G401.6 (cell line): ENCODE data around the gene RIPK4.

ENCODE experiments used
- FAIRE-seq: peaks from 2 replicates; lab custom pipeline; 2012; peaks lifted over from hg19 to GRCh38; lab: Jason Lieb, UNC

RIPK4 gene

GRCh38 chr21:41768437-41769042, 1.7 kb upstream of the RIPK4 start:
- no peak for FAIRE-seq

DNA sequence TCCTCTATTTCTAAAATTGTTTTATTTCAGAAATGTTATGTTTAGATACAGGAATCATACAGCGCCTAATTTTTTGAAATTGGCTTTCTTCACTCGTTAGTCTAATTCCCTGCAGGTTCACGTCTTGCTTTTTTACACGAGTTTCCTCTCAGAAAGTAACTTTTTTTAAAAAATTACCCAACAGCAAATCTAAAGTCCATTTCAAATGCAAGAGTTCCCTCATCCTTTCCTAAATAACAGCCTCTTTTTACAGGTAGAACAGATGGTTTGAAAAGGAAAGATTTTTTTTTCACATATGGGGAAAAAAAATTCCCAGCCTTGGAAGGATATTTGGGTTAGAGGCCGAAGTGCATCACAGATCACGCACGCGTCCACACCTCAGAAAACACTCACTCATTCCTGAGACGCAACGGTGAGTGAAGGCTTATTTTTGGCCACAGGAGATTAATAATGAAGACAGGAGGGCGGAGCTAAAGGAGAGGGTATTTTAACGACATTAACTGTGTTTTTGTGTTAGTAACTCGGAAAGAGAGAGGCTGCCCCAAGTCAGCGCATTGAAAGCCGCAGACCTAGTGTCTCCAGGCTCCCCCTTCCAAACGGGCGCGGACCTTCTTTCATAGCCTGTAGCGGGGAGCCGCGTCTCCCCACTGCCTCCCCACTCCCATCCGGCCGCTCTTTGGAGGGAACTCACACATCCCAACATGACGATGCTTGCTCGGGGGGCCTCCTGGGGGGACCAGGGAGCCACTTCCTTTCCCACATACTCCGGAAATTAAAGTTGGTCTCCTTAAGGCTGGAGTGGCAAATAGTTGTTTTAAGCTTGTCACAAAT, 969 bp upstream of the RIPK4 start:
- no peak for FAIRE-seq

DNA sequence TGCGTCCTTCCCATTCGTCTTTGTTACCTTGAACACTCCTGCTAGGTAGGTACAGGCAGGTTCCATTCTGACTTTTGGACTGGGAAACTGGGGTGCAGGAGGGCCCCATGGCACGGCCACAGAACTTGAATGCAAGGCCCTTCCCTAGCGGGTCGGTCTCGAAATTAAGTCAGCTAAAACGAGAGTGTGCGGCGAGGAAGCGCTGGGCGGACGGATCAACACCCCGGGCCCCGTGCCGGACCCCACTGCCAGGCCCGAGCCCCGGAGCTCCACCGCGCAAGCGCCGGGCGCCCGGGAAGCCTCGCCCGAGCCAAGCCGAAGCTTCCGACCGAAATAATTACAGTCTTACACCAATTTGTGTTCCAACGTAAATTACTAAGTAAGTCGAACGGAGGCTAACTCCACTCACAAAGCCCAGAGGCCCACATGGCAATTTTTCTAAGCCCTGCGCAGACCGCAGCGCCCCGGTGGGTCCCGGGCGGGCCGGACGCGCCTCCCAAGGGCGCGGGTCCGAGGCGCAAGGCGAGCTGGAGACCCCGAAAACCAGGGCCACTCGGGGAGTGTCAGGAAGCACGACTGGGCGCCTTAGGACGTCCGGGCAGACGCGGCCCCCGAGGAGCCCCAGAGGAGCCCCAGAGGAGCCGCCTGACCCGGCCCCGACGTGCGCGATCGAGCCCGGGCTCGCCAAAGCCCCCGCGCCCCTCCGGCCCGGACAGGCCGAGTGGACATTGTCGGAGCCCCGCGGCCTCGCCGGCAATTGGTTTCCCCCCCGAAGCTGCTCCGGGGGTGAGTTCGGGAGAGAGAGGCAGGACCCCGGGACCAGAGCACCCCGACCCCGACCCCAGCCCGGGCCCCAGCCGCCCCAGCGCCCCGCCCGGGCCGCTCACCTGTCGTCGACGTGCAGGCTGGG, 624 bp downstream of the RIPK4 start:
- FAIRE-seq = no peak

GRCh38 chr21:41765420-41765821, 1.4 kb downstream of the RIPK4 start:
- no peak for FAIRE-seq

DNA sequence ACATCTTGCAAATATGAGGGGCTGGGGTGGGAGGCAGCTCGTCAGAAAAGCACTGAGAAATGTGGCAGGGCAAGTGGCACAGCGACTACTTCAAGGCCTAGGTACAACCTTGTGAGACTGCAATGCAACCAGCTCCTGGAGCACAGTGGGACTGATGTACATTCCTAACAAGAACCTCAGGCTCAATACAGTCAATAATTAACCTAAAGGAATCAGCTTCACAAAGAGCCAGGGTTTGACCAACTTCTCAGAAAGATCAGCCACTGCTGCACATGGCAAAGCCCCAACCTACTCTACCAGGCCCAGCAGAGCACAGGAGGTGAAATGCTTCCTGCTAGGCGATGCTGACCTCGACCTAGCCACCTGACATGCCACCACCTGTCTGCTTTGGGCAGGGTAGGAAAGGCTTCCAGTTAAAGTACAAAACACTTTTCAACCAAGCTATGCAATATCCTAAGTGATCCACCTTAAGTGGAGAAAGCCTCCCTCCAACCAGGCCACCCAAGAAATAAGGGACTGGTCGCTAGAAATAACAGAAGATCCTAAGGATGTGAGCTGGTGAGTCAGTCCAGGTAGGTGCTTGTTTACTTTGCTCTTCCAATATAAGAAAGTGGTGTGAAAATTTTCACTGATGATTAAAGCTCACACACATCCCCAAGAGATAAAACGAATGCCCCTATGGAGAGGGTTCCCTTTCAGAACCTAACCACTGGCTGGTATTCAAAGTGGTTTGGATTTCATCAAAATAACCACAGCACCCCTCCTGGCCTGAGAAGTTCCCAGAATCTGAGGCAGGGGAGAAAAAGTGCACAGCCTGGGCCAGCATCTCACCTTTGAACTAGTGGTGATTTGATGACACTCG, 2.1 kb downstream of the RIPK4 start:
- no peak for FAIRE-seq

DNA sequence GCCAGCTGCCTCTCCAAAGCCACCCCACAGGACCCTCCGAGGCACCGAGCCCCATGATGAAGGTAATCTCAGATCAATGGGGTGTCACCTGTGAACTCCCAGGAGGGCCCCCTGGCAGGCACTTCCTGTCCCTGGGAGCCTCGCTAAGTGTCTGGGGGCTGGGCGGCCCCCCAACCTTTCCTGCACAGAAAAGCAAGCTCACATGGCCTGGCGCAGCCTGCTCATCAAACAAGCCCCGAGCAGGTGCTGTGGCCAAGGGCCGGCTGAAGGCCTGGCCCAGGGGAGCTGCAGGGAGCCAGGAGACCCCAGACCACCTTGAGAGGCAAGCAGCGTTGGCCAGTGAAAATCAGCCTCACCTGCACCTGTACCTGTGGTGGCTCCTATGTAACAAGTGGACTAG, 2.9 kb downstream of the RIPK4 start:
- no peak for FAIRE-seq

GRCh38 chr21:41763398-41763931, 3.4 kb downstream of the RIPK4 start:
- no peak for FAIRE-seq

DNA sequence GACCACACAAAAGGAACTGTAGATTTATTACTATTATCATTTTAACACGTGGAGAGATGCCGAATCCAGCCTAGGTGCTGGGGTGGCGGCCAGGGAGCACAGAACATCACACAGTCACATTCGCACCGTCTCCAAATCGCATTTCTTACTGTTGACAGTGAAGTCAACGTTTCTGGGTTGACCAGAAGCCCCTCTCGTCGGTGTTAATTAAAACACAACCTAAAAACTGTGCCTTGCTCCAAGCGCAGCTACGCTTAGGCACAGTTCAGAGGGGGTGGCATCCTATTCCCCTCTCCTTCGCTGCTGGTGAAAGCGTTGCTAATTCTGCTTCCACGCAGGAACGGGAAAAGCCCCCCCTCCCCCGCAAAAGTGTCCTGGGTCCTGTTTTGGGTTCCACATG, 4.1 kb downstream of the RIPK4 start:
- FAIRE-seq = no peak

DNA sequence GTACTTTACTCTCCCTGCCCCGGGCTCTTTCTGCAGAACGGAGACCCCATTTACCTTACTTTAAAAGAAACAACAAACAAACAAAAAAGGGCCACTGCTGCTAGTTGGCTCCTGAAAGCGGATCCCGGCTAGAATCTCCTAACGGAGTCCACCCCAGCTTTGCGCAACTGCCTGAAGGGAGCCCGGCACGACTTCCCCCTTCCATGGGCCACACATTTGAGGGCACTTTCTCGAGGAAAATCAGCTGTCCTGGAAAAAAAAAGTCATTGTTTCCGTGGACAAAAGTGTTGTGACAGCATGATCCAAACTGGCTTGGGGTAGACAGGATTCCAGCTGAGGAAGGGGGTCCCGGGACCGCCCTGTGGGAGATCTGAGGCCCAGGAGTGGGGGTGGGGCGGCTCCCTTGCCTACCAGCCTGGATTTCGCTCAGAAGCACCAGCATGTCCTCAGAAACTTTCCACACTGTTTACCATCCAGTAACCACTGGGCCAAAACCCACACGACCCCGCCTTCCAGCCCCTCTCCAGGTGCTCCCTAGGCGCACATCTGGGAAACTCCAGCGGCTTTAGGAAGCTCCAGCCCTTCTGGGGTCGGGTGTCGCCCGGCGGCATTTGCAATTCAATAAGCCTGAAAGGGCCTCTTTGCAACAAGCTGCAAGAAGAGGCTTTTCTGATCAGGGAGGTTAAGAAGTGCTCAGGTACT, 4.8 kb downstream of the RIPK4 start:
- no peak for FAIRE-seq

DNA sequence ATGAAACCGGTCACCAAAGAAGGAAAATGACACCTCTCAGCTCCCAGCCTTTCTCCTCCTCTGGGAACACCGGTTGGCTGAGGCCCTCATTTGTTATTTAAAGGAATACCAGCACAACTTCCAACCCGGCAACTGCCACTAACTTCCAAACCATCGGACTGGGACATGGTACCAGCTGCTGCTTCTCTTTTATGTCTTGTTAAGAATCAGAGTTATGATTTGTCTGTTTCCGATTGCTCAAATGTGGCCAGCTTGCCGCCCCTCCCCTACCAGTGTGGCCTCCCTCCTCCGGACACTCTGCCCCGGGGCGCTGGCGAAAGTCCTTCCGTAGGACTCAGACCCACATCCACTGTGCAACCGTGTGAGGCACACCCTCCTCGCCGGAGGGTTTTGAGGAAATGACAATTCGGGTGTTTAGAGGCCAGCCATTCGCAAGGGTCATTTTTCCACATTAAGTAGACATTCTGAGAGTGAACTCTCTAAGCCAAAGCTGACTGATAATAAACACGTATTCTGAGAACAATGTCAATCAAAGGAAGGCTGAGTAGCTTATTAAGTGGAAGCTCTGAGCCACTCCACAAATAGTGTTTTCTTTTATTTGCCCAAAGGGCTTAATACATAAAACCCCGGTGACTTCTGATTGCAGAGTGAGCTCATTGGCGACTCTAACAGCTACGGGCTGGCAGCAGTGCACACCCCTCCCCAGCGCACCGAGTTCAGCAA, 5.5 kb downstream of the RIPK4 start:
- FAIRE-seq = no peak

DNA sequence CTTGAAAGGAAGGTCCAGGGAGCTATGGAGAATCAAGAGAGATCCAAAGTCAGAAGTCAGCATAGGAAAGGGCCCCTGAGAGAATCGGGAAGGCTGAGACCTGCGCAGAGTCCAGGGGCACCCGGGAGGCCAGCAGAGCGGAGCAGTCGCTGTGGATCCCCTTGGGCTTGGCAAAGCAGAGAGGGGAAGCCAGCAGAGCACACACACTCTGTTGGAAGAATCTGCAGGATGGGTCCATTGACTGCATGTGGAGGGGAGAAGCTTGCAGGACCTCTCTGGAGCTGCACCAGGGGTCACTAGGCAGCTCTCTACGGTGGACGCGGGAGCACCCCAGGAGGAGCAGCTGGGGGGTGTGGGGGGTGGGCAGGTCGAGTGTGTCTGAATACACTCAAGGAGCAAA, 6.4 kb downstream of the RIPK4 start:
- no peak for FAIRE-seq

GRCh38 chr21:41759926-41760325, 6.9 kb downstream of the RIPK4 start:
- FAIRE-seq = no peak

GRCh38 chr21:41759214-41759840, 7.5 kb downstream of the RIPK4 start:
- FAIRE-seq = no peak

DNA sequence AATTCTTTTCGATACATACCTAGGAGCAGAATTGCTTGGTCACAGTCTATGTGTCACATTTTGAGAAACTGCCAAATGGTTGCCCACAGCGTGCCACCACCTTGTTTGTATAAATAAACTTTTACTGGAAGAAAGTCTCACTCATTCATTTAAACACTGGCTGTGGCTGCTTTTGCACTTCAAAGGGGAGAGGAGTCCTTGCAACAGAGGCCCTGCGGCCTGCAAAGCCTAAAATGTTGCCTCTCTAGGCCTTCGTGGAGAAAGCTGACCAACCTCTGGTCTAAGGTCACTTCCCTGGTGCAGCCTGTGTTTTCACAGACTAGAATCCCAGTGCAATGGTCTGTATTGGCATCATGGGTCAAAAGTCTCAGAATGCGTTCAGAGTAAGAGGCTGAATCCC, 8.3 kb downstream of the RIPK4 start:
- FAIRE-seq = no peak

DNA sequence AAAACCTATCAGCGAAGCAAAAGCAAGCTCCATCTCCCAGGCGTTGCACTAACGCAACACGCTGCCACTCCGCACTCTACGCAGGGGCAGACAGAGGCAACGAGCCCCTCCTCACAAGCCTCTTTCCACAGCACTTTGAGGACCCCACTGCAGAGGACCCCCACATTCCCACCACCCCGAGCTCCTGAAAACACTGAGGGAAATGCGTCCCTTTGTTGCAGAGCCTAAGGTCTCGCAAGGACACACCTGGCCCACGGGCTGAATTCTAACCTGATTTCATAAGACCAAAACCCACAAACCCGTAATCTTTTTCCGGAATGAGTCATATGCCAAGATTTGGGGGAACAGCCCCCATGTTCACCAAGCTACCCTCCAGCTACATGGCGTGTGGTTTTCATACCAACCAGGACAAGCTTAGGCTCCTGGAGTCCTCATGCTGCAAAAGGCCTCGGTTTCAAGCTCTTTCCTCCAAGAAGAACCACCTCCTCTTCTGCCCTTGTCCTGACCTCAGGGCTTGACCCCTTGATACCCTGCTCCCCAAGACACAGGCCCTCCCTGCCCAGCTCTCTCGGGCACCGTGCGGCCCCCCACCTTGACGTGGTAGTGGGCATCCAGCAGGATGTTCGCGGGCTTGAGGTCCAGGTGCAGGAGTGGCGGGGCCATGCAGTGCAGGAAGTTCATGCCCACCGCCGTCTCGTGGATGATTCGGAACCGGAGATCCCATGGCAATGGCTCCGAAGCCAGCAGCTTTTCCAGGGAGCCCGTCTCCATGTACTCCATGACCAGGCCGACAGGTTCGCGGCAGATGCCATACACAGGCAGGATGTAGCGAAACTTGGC, 10.7 kb downstream of the RIPK4 start:
- FAIRE-seq = no peak

GRCh38 chr21:41755258-41755933, 11.5 kb downstream of the RIPK4 start:
- no peak for FAIRE-seq

GRCh38 chr21:41754479-41754891, 12.4 kb downstream of the RIPK4 start:
- no peak for FAIRE-seq
